H1 (cell line): ENCODE measurements around the gene ARMH1. TPM values are rescaled to one million over a fixed set of nuclear protein-coding genes. Genes with fewer than 3 reads are reported as not detected.

ENCODE experiments used
- CTCF ChIA-PET: fragments of 300-600 bp; sonication (Branson Sonifier 250); formaldehyde crosslinking; loops from one replicate; lab custom pipeline; 2021; ENCODE audit not compliant: partially characterized antibody; lab: Charles Lee
- POLR2A ChIA-PET: fragments of 300-600 bp; sonication (Branson Sonifier 250); formaldehyde crosslinking; loops from one replicate; lab custom pipeline; 2021; ENCODE audit warnings: inconsistent platforms; ENCODE audit not compliant: partially characterized antibody; lab: Charles Lee
- DNase-seq, 2 experiments: peaks; one replicate each; pipeline versions ENCODE4 v3.0.0 to v3.0.0-alpha.2; 2010 to 2022; ENCODE audit warnings: low spot score in 2 of 2, low read depth in 1 of 2, mixed read lengths in 1 of 2
- FAIRE-seq: peaks from 2 replicates; lab custom pipeline; 2011; peaks lifted over from hg19 to GRCh38; lab: Jason Lieb, UNC
- H2AFZ ChIP-seq: 2 replicates; pipeline ENCODE4 v1.8.1; 2012; ENCODE audit warnings: low read length, inconsistent platforms
- H2AK5ac ChIP-seq: 2 replicates; pipeline ENCODE4 v1.6.1; 2013; ENCODE audit warnings: low read depth, low read length
- H2BK120ac ChIP-seq: replicated peaks from 2 replicates; pipeline ENCODE3; 2013; ENCODE audit warnings: low read depth, low read length, inconsistent platforms
- H2BK12ac ChIP-seq: 2 replicates; pipeline ENCODE4 v1.6.1; 2013; ENCODE audit warnings: low read depth, low read length
- H2BK15ac ChIP-seq: 2 replicates; pipeline ENCODE4 v1.6.1; 2013; ENCODE audit warnings: low read length
- H2BK20ac ChIP-seq: 2 replicates; pipeline ENCODE4 v1.6.1; 2013; ENCODE audit warnings: low read length
- H2BK5ac ChIP-seq: 2 replicates; pipeline ENCODE4 v1.6.1; 2013; ENCODE audit warnings: low read depth, low read length
- H3K14ac ChIP-seq: 2 replicates; pipeline ENCODE4 v1.6.1; 2013; ENCODE audit warnings: inconsistent platforms; ENCODE audit not compliant: insufficient read length
- H3K18ac ChIP-seq: 2 replicates; pipeline ENCODE4 v1.6.1; 2013; ENCODE audit warnings: low read length; ENCODE audit errors: extremely low read depth
- H3K23ac ChIP-seq: 2 replicates; pipeline ENCODE4 v1.6.1; 2013; ENCODE audit warnings: inconsistent platforms; ENCODE audit not compliant: insufficient read length
- H3K23me2 ChIP-seq: 2 replicates; pipeline ENCODE4 v1.6.1; 2013; ENCODE audit warnings: low read depth, low read length
- H3K27ac ChIP-seq: 2 replicates; pipeline ENCODE4 v1.6.1; 2011; ENCODE audit warnings: low read depth, low read length, inconsistent platforms
- H3K27me3 ChIP-seq, 4 experiments: replicated peaks in 1 of 4; 1 replicate in 1 of 4; 2 replicates in 3 of 4; pipeline versions ENCODE4 v1.6.1 to v1.8.1; 2011 to 2013; ENCODE audit warnings: low read length in 3 of 4, mild to moderate bottlenecking in 3 of 4, inconsistent platforms in 2 of 4, mixed read lengths in 2 of 4, moderate library complexity in 1 of 4; ENCODE audit not compliant: control insufficient read depth in 3 of 4, insufficient read depth in 3 of 4; ENCODE audit errors: extremely low read depth in 1 of 4
- H3K36me3 ChIP-seq, 4 experiments: 2 replicates each; pipeline versions ENCODE4 v1.6.1 to v1.8.1; 2011 to 2013; ENCODE audit warnings: mild to moderate bottlenecking in 4 of 4, low read length in 3 of 4, moderate library complexity in 2 of 4, control low read depth in 1 of 4, inconsistent platforms in 1 of 4; ENCODE audit not compliant: insufficient read depth in 4 of 4, control insufficient read depth in 2 of 4
- H3K4ac ChIP-seq: replicated peaks from 2 replicates; pipeline ENCODE3; 2013; ENCODE audit warnings: low read length, low read depth, mixed read lengths, inconsistent platforms; ENCODE audit not compliant: insufficient read length
- H3K4me1 ChIP-seq, 4 experiments: replicated peaks in 1 of 4; 1 replicate in 1 of 4; 2 replicates in 3 of 4; pipeline versions ENCODE4 v1.6.1 to v1.8.1; 2011 to 2013; ENCODE audit warnings: low read length in 3 of 4, inconsistent platforms in 2 of 4, mixed read lengths in 1 of 4; ENCODE audit not compliant: insufficient read depth in 4 of 4, control insufficient read depth in 3 of 4
- H3K4me2 ChIP-seq, 2 experiments: 2 replicates each; pipeline versions ENCODE4 v1.6.1 to v1.8.1; 2011 to 2013; ENCODE audit warnings: low read depth in 2 of 2, low read length in 2 of 2, control low read depth in 1 of 2, inconsistent platforms in 1 of 2, mild to moderate bottlenecking in 1 of 2; ENCODE audit not compliant: insufficient read depth in 1 of 2
- H3K4me3 ChIP-seq, 4 experiments: fragments of 200-600, 300-600 bp in 1 of 4; sonication (generic), shearing (Covaris generic), sonication (Bioruptor Twin) in 1 of 4; 2 replicates each; pipeline versions ENCODE4 v1.5.1 to v1.8.1; 2011 to 2016; ENCODE audit warnings: low read length in 4 of 4, low read depth in 3 of 4, control low read depth in 2 of 4, inconsistent platforms in 2 of 4, mild to moderate bottlenecking in 2 of 4, mixed read lengths in 1 of 4, moderate library complexity in 1 of 4; ENCODE audit not compliant: insufficient read depth in 2 of 4; ENCODE audit errors: extremely low read depth in 1 of 4
- H3K56ac ChIP-seq: replicated peaks from 2 replicates; pipeline ENCODE3; 2013; ENCODE audit warnings: low read depth, mild to moderate bottlenecking, mixed read lengths, low read length, inconsistent platforms; ENCODE audit not compliant: insufficient read length
- H3K79me1 ChIP-seq: 2 replicates; pipeline ENCODE4 v1.6.1; 2013; ENCODE audit warnings: low read depth, low read length, control low read depth
- H3K79me2 ChIP-seq, 2 experiments: 2 replicates each; pipeline versions ENCODE4 v1.6.1 to v1.8.1; 2012 to 2013; ENCODE audit warnings: low read length in 2 of 2, mild to moderate bottlenecking in 2 of 2, inconsistent platforms in 1 of 2; ENCODE audit not compliant: insufficient read depth in 2 of 2, control insufficient read depth in 1 of 2
- H3K9ac ChIP-seq, 4 experiments: replicated peaks in 1 of 4; 1 replicate in 1 of 4; 2 replicates in 3 of 4; pipeline versions ENCODE4 v1.6.1 to v1.8.1; 2011 to 2013; ENCODE audit warnings: low read depth in 3 of 4, low read length in 3 of 4, control low read depth in 2 of 4, mild to moderate bottlenecking in 2 of 4, moderate library complexity in 2 of 4, inconsistent platforms in 1 of 4; ENCODE audit errors: extremely low read depth in 1 of 4
- H3K9me3 ChIP-seq, 2 experiments: 2 replicates each; pipeline versions ENCODE4 v1.6.1 to v1.8.1; 2012 to 2013; ENCODE audit warnings: mild to moderate bottlenecking in 2 of 2, moderate library complexity in 2 of 2, control low read depth in 1 of 2, inconsistent platforms in 1 of 2, low read depth in 1 of 2, low read length in 1 of 2, mixed read lengths in 1 of 2; ENCODE audit not compliant: insufficient read depth in 2 of 2
- H4K20me1 ChIP-seq, 2 experiments: replicated peaks in 1 of 2; 2 replicates each; pipeline versions ENCODE3 to v1.8.1; 2011 to 2013; ENCODE audit warnings: inconsistent platforms in 2 of 2, low read length in 2 of 2, mild to moderate bottlenecking in 1 of 2; ENCODE audit not compliant: insufficient read depth in 2 of 2, control insufficient read depth in 1 of 2
- H4K5ac ChIP-seq: 2 replicates; pipeline ENCODE4 v1.6.1; 2013; ENCODE audit warnings: low read length, low read depth, mixed read lengths, inconsistent platforms; ENCODE audit not compliant: insufficient read length
- H4K8ac ChIP-seq: 2 replicates; pipeline ENCODE4 v1.8.0; 2013; ENCODE audit warnings: mild to moderate bottlenecking, moderate library complexity, low read length, inconsistent platforms; ENCODE audit not compliant: insufficient read depth; ENCODE audit errors: extremely low read depth
- H4K91ac ChIP-seq: replicated peaks from 2 replicates; pipeline ENCODE3; 2013; ENCODE audit warnings: low read length, mixed read lengths, inconsistent platforms; ENCODE audit not compliant: insufficient read length
- WGBS, 2 experiments: shearing (Covaris generic) in 1 of 2; methylation state at CpG; one replicate each; pipeline versions ENCODE4 v1.1.6 to v1.1.7; 2013 to 2015; ENCODE audit warnings: low lambda C conversion rate in 2 of 2, mixed read lengths in 2 of 2, inconsistent platforms in 1 of 2, low coverage in 1 of 2, missing lambda C conversion rate in 1 of 2; ENCODE audit not compliant: insufficient replicate concordance in 2 of 2, insufficient coverage in 1 of 2, insufficient read length in 1 of 2; ENCODE audit errors: extremely low coverage in 1 of 2, missing lambda C conversion rate in 1 of 2; 5-methylcytosine and 5-hydroxymethylcytosine counted together
- polyA plus RNA-seq, 7 experiments: library from polyadenylated mRNA; depleted of rRNA in 3 of 7; stranded (reverse) in 5 of 7; unstranded in 2 of 7; fragments of >200 nt in 5 of 7; fragments of 200-250 nt in 2 of 7; gene quantifications; 1 replicate in 5 of 7; 2 replicates in 1 of 7; 4 replicates in 1 of 7; pipeline versions ENCODE4 v1.2.1 to v1.2.3, GENCODE V29; 2011 to 2013; ENCODE audit warnings: missing spikeins in 2 of 7, mixed read lengths in 2 of 7
- total RNA-seq: library from RNA; stranded (reverse); fragmentation: NEBNext Ultra II Directional; extraction: Animal tissue kit (Norgen Biotek cat#: 25700); gene quantifications from 2 replicates; pipeline ENCODE4 v1.2.1, GENCODE V29; 2021

The ARMH1 gene
- total and polyA plus RNA-seq, 2 of the 8 experiments (the other 6 are each of a cell fraction or from before 2014, with no cell fraction given), result 0.82 to 0.85 TPM

DNA sequence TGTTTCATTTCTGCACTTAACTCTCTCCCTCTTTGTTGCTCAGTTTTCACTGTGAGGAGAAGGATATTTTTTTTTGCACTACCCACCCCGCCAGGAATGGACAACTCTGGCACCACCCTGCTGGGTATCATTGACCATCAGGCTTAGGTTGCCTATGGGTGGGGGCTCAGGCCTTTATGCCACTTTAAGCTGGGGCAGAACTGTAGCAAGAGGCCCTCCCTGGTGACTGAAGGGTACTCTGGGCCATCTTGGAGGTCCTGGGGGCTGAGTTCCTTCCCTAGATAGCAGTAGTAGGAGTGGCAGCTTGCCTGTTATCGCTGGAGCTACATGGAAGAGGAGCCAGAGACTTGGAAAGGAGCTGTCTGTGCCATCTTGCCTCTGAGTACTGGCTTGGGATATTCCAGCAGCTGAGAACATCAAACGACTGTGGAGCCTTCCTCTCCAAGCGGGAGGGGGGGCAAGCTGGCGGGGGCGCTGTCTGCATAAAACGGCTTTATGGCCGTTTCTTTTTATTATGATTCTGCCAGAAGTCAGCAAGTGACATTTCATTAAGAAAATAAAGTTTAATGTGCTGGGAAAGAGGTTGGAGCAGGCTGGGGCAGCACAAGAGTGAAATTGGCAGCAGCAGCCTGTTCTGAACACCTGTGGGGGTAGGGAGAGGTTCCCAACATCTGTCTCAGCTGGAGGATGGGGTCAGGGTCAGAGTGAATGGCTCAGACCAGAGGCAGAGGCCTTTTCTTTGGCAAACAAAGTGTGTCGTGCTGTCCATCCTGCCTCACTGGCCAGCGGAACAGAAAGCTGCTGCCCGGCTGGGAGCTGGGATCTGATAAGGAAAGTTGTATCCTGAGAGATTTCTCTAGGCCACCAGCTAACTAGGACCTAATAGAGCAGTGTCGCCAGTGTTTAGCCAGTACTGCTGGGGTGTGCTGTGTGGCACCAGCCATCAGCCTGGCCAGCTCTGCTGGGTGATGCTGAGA lies 33.1 kb upstream of the ARMH1 start:
- Histone ChIP-seq H3K27me3 (no peaks in the 10 kb centered on the region), H2BK120ac (no peak overlapping the region), H2AK5ac (no peak overlapping the region), H3K4me3 (no peak overlapping the region), H2BK12ac (no peak overlapping the region), H2BK20ac (no peak overlapping the region), H3K9ac (no peak overlapping the region), H3K4me1 (no peaks in the 10 kb centered on the region), H3K9me3 (no peaks in the 10 kb centered on the region), H3K79me1 (peaks cover 16% of the 10 kb centered on the region), H3K4me2 (no peak overlapping the region), H2BK5ac (no peak overlapping the region), H4K20me1 (peaks cover 11 to 17% of the 10 kb centered on the region in 2 experiments), H4K8ac (no peak overlapping the region), H3K18ac (no peak overlapping the region), H3K79me2 (no peaks in the 10 kb centered on the region), H3K4ac (no peak overlapping the region), H3K56ac (no peak overlapping the region), H4K5ac (no peak overlapping the region), H4K91ac (no peak overlapping the region), H3K14ac (no peak overlapping the region), H2AFZ (no peak overlapping the region), H3K27ac (no peak overlapping the region), H2BK15ac (no peak overlapping the region), H3K23me2 (no peaks in the 10 kb centered on the region), H3K36me3 (peaks cover 24 to 73% (median 64%) of the 10 kb centered on the region in 4 experiments), H3K23ac (no peak overlapping the region)
- 89% methylated on average over 12 of the region's 12 CpGs; no CpG with 5 or more reads in 1 of the 2 experiments for WGBS, 2 experiments
- no peak for DNase-seq
- POLR2A ChIA-PET, result interaction anchor here (0.6 to 30.8 kb wide), 8 partner anchors 1 to 403 kb away, joined by 3 to 633 read pairs (median 4); no protein-coding TSS in a partner anchor
- CTCF ChIA-PET, result interaction anchor here (0.5 to 15.0 kb wide), 12 partner anchors 8 to 1946 kb away, joined by 3 to 197 read pairs (median 5); partner anchors contain the start of genes ARMH1 and TMEM53
- no peak for FAIRE-seq
